Nephron (organoid): ENCODE measurements around the gene IFNL2.

Source experiments
- H3K27ac Mint-ChIP-seq, 3 experiments: 2 replicates each; pipeline ENCODE4 v1.8.0; 2020; ENCODE audit warnings: mixed read lengths in 3 of 3, mild to moderate bottlenecking in 2 of 3, moderate library complexity in 1 of 3
- H3K27me3 Mint-ChIP-seq: 2 replicates; pipeline ENCODE4 v1.8.0; 2021; ENCODE audit warnings: low read depth, mild to moderate bottlenecking, moderate library complexity, mixed read lengths
- H3K36me3 Mint-ChIP-seq: 2 replicates; pipeline ENCODE4 v1.8.0; 2020; ENCODE audit warnings: low read depth, mixed read lengths
- H3K4me1 Mint-ChIP-seq: 2 replicates; pipeline ENCODE4 v1.8.0; 2020; ENCODE audit warnings: mixed read lengths
- H3K4me3 Mint-ChIP-seq, 3 experiments: 2 replicates each; pipeline ENCODE4 v1.8.0; 2020; ENCODE audit warnings: mild to moderate bottlenecking in 3 of 3, mixed read lengths in 3 of 3, moderate library complexity in 2 of 3
- H3K9me3 Mint-ChIP-seq: 2 replicates; pipeline ENCODE4 v1.8.0; 2020; ENCODE audit warnings: mixed read lengths
- CTCF ChIP-seq, 3 experiments: fragments of 200-600 bp; sonication (generic); IDR thresholded peaks; one replicate each; pipeline ENCODE4 v1.5.0; 2021; ENCODE audit warnings: antibody characterized with exemption in 3 of 3; ENCODE audit not compliant: unreplicated experiment in 3 of 3

Gene IFNL2

GRCh38 chr19:39299832-39300231 is 31.6 kb downstream of the IFNL2 start:
- Mint-ChIP-seq H3K4me3 (no peak overlapping the region), H3K36me3 (no peaks in the 10 kb centered on the region), H3K4me1 (peaks cover 1% of the 10 kb centered on the region), H3K27me3 (peaks cover 42% of the 10 kb centered on the region), H3K27ac (no peak overlapping the region), H3K9me3 (no peaks in the 10 kb centered on the region)
- TF ChIP-seq CTCF (IDR thresholded peaks at IDR 0.05; ENCODE audit: unreplicated experiment in 3 of 3) = no peak

GRCh38 chr19:39301021-39301420 is 32.8 kb downstream of the IFNL2 start:
- TF ChIP-seq CTCF (IDR thresholded peaks at IDR 0.05; ENCODE audit: unreplicated experiment in 3 of 3) = no peak

GRCh38 chr19:39301562-39301961 is 33.4 kb downstream of the IFNL2 start:
- Mint-ChIP-seq H3K27ac (no peak overlapping the region), H3K4me1 (peaks cover 19% of the 10 kb centered on the region), H3K27me3 (peaks cover 53% of the 10 kb centered on the region), H3K4me3 (no peak overlapping the region), H3K36me3 (no peaks in the 10 kb centered on the region), H3K9me3 (no peaks in the 10 kb centered on the region)
- TF ChIP-seq CTCF (IDR thresholded peaks at IDR 0.05; ENCODE audit: unreplicated experiment in 3 of 3) = no peak

More at GRCh38 chr19:39301021-39301420, 32.8 kb downstream of the IFNL2 start:
- Mint-ChIP-seq H3K4me3 (no peak overlapping the region), H3K27ac (no peak overlapping the region), H3K9me3 (no peaks in the 10 kb centered on the region), H3K4me1 (peaks cover 13% of the 10 kb centered on the region), H3K36me3 (no peaks in the 10 kb centered on the region), H3K27me3 (peaks cover 48% of the 10 kb centered on the region)

GRCh38 chr19:39303373-39304184 is 35.4 kb downstream of the IFNL2 start:
- no peak for TF ChIP-seq CTCF (IDR thresholded peaks at IDR 0.05; ENCODE audit: unreplicated experiment in 3 of 3)
- Mint-ChIP-seq H3K27me3 (peaks cover 54% of the 10 kb centered on the region), H3K9me3 (no peaks in the 10 kb centered on the region), H3K4me1 (peaks cover 24% of the 10 kb centered on the region), H3K36me3 (no peaks in the 10 kb centered on the region), H3K4me3 (no peak overlapping the region), H3K27ac (no peak overlapping the region)

GRCh38 chr19:39304185-39304513 is 36.0 kb downstream of the IFNL2 start:
- no peak overlapping the region for H3K27ac Mint-ChIP-seq
- H3K4me1 Mint-ChIP-seq = peaks cover 24% of the 10 kb centered on the region
- TF ChIP-seq CTCF (IDR thresholded peaks at IDR 0.05; ENCODE audit: unreplicated experiment in 3 of 3) = no peak
- H3K9me3 Mint-ChIP-seq = no peaks in the 10 kb centered on the region
- H3K36me3 Mint-ChIP-seq = no peaks in the 10 kb centered on the region
- peaks cover 56% of the 10 kb centered on the region for H3K27me3 Mint-ChIP-seq
- no peak overlapping the region for H3K4me3 Mint-ChIP-seq
